M059J (cell line): ENCODE results near the gene OR4D5. TPM values are rescaled to one million over a fixed set of nuclear protein-coding genes. Genes with fewer than 3 reads are reported as not detected.
A peak's percentile ranks its signal among the peaks of the same experiment; 100 is the strongest.

Experiments
- DNase-seq: peaks from one replicate; pipeline ENCODE4 v3.0.0-alpha.2; 2012; ENCODE audit warnings: low read depth
- total RNA-seq: library from RNA; depleted of rRNA; stranded (reverse); fragments of >200 nt; shearing (Covaris generic); gene quantifications from 2 replicates; pipeline ENCODE4 v1.2.3, GENCODE V29; 2014; rRNA removed

The OR4D5 gene
- total RNA-seq = not detected in 2 replicates

- no peak for DNase-seq
Measured at GRCh38 chr11:123939317-123939716, at the start of gene OR4D5. OR4D5 (plus strand) TSS chr11:123939617; CDS start chr11:123939617, 0 bp downstream.

- DNase-seq = no peak
Measured at GRCh38 chr11:123892031-123892430, 47.4 kb upstream of the OR4D5 start.

GRCh38 chr11:123899792-123900191 is 39.6 kb upstream of the OR4D5 start:
- no peak for DNase-seq

GRCh38 chr11:123901867-123902266 is 37.5 kb upstream of the OR4D5 start, which contains the start of gene OR8D4:
OR8D4 (plus strand) TSS chr11:123902167; CDS start chr11:123906432, 4,265 bp downstream.
- DNase-seq = no peak

GRCh38 chr11:123903932-123904331 is 35.5 kb upstream of the OR4D5 start:
- DNase-seq = no peak

- no peak for DNase-seq
Measured at GRCh38 chr11:123904932-123905331, 34.5 kb upstream of the OR4D5 start.

- DNase-seq = no peak
Measured at GRCh38 chr11:123905826-123906225, 33.6 kb upstream of the OR4D5 start.

- no peak for DNase-seq
Measured at GRCh38 chr11:123920943-123921342, 18.5 kb upstream of the OR4D5 start.

GRCh38 chr11:123924027-123924426 is 15.4 kb upstream of the OR4D5 start:
- no peak for DNase-seq

GRCh38 chr11:123942413-123942812 is 3.0 kb downstream of the OR4D5 start:
- DNase-seq = no peak

- DNase-seq = no peak
Measured at GRCh38 chr11:123943738-123944137, 4.3 kb downstream of the OR4D5 start, which contains the start of gene OR6T1. OR6T1 (minus strand) TSS chr11:123943838; CDS start chr11:123943838, 0 bp downstream.

- no peak for DNase-seq
Measured at GRCh38 chr11:123945132-123945531, 5.7 kb downstream of the OR4D5 start.

- DNase-seq = no peak
Measured at GRCh38 chr11:123956752-123957151, 17.3 kb downstream of the OR4D5 start.

- peak; percentile 84 for DNase-seq
Measured at GRCh38 chr11:123973816-123974215, 34.4 kb downstream of the OR4D5 start.

- DNase-seq = peak; percentile 2
Measured at GRCh38 chr11:123976770-123977560, 37.5 kb downstream of the OR4D5 start.

- DNase-seq = no peak
Measured at GRCh38 chr11:123977731-123978347, 38.4 kb downstream of the OR4D5 start, which contains the start of gene OR10S1. OR10S1 (minus strand) TSS chr11:123977781; CDS start chr11:123977664, 117 bp downstream.

GRCh38 chr11:123979311-123979710 is 39.9 kb downstream of the OR4D5 start:
- no peak for DNase-seq

Other genes with a start within 250 kb of the OR4D5 start
- gene ZNF202, start 198.0 kb upstream of the OR4D5 start, total RNA-seq = 5.9 and 7.3 TPM in 2 replicates
- not detected in 2 replicates for gene OR6X1, start 185.1 kb upstream of the OR4D5 start, total RNA-seq
- gene OR6M1, start 133.3 kb upstream of the OR4D5 start, total RNA-seq = not detected in 2 replicates
- gene TMEM225, start 53.9 kb upstream of the OR4D5 start, total RNA-seq = not detected in 2 replicates
- not detected in 2 replicates for gene OR8D4, start 37.5 kb upstream of the OR4D5 start, total RNA-seq
- not detected in 2 replicates for gene OR6T1, start 4.2 kb downstream of the OR4D5 start, total RNA-seq
- not detected in 2 replicates for gene OR10S1, start 38.2 kb downstream of the OR4D5 start, total RNA-seq
- gene OR10G6, start 55.5 kb downstream of the OR4D5 start, total RNA-seq = not detected in 2 replicates
- not detected in 2 replicates for gene OR10G4, start 73.4 kb downstream of the OR4D5 start, total RNA-seq
- not detected in 2 replicates for gene OR10G9, start 83.4 kb downstream of the OR4D5 start, total RNA-seq
- not detected in 2 replicates for gene OR10G8, start 87.2 kb downstream of the OR4D5 start, total RNA-seq
- gene OR10G7, start 101.7 kb downstream of the OR4D5 start, total RNA-seq = not detected in 2 replicates
- 3.3 and 4.3 TPM in 2 replicates for gene VWA5A, start 175.8 kb downstream of the OR4D5 start, total RNA-seq
- gene OR10D3, start 243.7 kb downstream of the OR4D5 start, total RNA-seq = not detected in 2 replicates